Neural cell (in vitro differentiated cells): Measurements from ENCODE around the gene ANKRD55.

ENCODE experiments used
- CTCF ChIP-seq: fragments of 450-650 bp; IDR thresholded peaks from 2 replicates; pipeline ENCODE4 v1.5.1; 2014; ENCODE audit warnings: antibody characterized with exemption, mild to moderate bottlenecking, moderate library complexity; ENCODE audit not compliant: poor library complexity, severe bottlenecking
- EZH2 ChIP-seq: fragments of 200-600, 300-800 bp; shearing (Covaris generic), sonication (generic); IDR thresholded peaks from 2 replicates; pipeline ENCODE4 v1.6.1; 2014; ENCODE audit warnings: antibody characterized with exemption, low read length, borderline replicate concordance, mild to moderate bottlenecking; ENCODE audit not compliant: insufficient read depth, poor library complexity, severe bottlenecking
- MXI1 ChIP-seq: fragments of 450-650 bp; conservative IDR thresholded peaks from 2 replicates; pipeline ENCODE4 v1.6.1; 2014; ENCODE audit warnings: antibody characterized with exemption, mild to moderate bottlenecking; ENCODE audit not compliant: poor library complexity, severe bottlenecking
- POLR2AphosphoS5 ChIP-seq: IDR thresholded peaks from 2 replicates; pipeline ENCODE4 v1.6.1; 2012
- SMC3 ChIP-seq: fragments of 450-650 bp; conservative IDR thresholded peaks from 2 replicates; pipeline ENCODE4 v1.6.1; 2014; ENCODE audit warnings: antibody characterized with exemption, mild to moderate bottlenecking, moderate library complexity; ENCODE audit not compliant: poor library complexity

- TF ChIP-seq CTCF (no peak), POLR2AphosphoS5 (no peak), EZH2 (no peak), MXI1 (no peak), SMC3 (no peak)
Observed at GRCh38 chr5:56145511-56145910, 87.6 kb downstream of the ANKRD55 start.
